ENCODE results near the gene PLEKHM3. TPM values are rescaled to one million over a fixed set of nuclear protein-coding genes. Genes with fewer than 3 reads are reported as not detected.

The PLEKHM3 gene
- total and polyA plus RNA-seq, 2 of the 13 experiments (the other 11 are each of a cell fraction or from before 2014, with no cell fraction given), result 4.5 to 4.7 TPM

GRCh38 chr2:207845202-207845864, 180.0 kb downstream of the PLEKHM3 start (continued):
- 0 out of 2 replicates have a peak, but pooled peaks have one; percentile 35 for TF ChIP-seq ZBTB34 (CRISPR knock-in tag; IDR thresholded peaks at IDR 0.05)
- no peak for TF ChIP-seq ZBTB21 (CRISPR knock-in tag; IDR thresholded peaks at IDR 0.05)
- TF ChIP-seq WIZ (CRISPR knock-in tag; IDR thresholded peaks at IDR 0.05), result no peak
- no peak for TF ChIP-seq ATF3 (CRISPR knock-in tag; IDR thresholded peaks at IDR 0.05)
- TF ChIP-seq MYPOP (CRISPR knock-in tag; IDR thresholded peaks at IDR 0.05), result peak; percentile 60; the same call in 1 of the 2 replicates
- TF ChIP-seq ZNF329 (CRISPR knock-in tag; IDR thresholded peaks at IDR 0.05; ENCODE audit: low read depth), result no peak
- peak; percentile 77 for TF ChIP-seq ATF1 (CRISPR knock-in tag; IDR thresholded peaks at IDR 0.05)
- peak; percentile 38; the same call in 1 of the 2 replicates for TF ChIP-seq TFAP4 (IDR thresholded peaks at IDR 0.05; ENCODE audit: borderline replicate concordance, low read depth)
- no peak for TF ChIP-seq ZNF598 (CRISPR knock-in tag; IDR thresholded peaks at IDR 0.05; ENCODE audit: borderline replicate concordance)
- TF ChIP-seq FOXC1 (CRISPR knock-in tag; IDR thresholded peaks at IDR 0.05; ENCODE audit: borderline replicate concordance), result no peak
- no peak for TF ChIP-seq ZFP41 (CRISPR knock-in tag; IDR thresholded peaks at IDR 0.05; ENCODE audit: borderline replicate concordance)
- no peak for TF ChIP-seq ZNF468 (CRISPR knock-in tag; IDR thresholded peaks at IDR 0.05)
- peak; percentile 62; the same call in 1 of the 2 replicates for TF ChIP-seq POGZ (CRISPR knock-in tag; IDR thresholded peaks at IDR 0.05)
- no peak for TF ChIP-seq ZFYVE20 (CRISPR knock-in tag; IDR thresholded peaks at IDR 0.05; ENCODE audit: borderline replicate concordance, low read depth)
- TF ChIP-seq GATAD1 (CRISPR knock-in tag; IDR thresholded peaks at IDR 0.05), result peak; percentile 53; the same call in 1 of the 2 replicates
- TF ChIP-seq HOMEZ (CRISPR knock-in tag; IDR thresholded peaks at IDR 0.05; ENCODE audit: low read depth), result peak; percentile 89
- TF ChIP-seq GLMP (CRISPR knock-in tag; IDR thresholded peaks at IDR 0.05; ENCODE audit: borderline replicate concordance), result no peak
- TF ChIP-seq DPF2 (CRISPR knock-in tag; IDR thresholded peaks at IDR 0.05; ENCODE audit: borderline replicate concordance, low read depth), result peak; percentile 85
- TF ChIP-seq ZNF276 (CRISPR knock-in tag; IDR thresholded peaks at IDR 0.05; ENCODE audit: low read depth), result no peak
- TF ChIP-seq SAP130 (CRISPR knock-in tag; IDR thresholded peaks at IDR 0.05; ENCODE audit: low read depth), result peak; percentile 93

Measured in HepG2 (cell line).